Loucy (cell line): ENCODE results near the gene MYADML2.

Experiments
- H2AFZ ChIP-seq: fragments of 200-600 bp; sonication (generic); 2 replicates; pipeline ENCODE4 v1.6.0; 2016; ENCODE audit warnings: antibody characterized with exemption, mild to moderate bottlenecking, low read length, moderate library complexity
- H3F3A ChIP-seq: fragments of 200-600 bp; 2 replicates; pipeline ENCODE4 v1.6.0; 2016; ENCODE audit warnings: antibody characterized with exemption, low read depth, mild to moderate bottlenecking
- H3K27me3 ChIP-seq: fragments of 200-600 bp; sonication (generic); 2 replicates; pipeline ENCODE4 v1.6.1; 2014; ENCODE audit warnings: low read length, mild to moderate bottlenecking; ENCODE audit not compliant: insufficient read depth, poor library complexity, severe bottlenecking
- H3K36me3 ChIP-seq: fragments of 200-600 bp; sonication (generic); 2 replicates; pipeline ENCODE4 v1.6.1; 2016; ENCODE audit warnings: low read length; ENCODE audit not compliant: insufficient read depth
- H3K4me1 ChIP-seq: fragments of 200-600 bp; sonication (generic); 2 replicates; pipeline ENCODE4 v1.5.1; 2014; ENCODE audit warnings: low read length, mild to moderate bottlenecking; ENCODE audit not compliant: insufficient read depth, poor library complexity, severe bottlenecking
- H3K4me2 ChIP-seq: fragments of 200-600 bp; sonication (generic); 2 replicates; pipeline ENCODE4 v1.6.0; 2014; ENCODE audit warnings: antibody characterized with exemption, low read length, low read depth, mild to moderate bottlenecking; ENCODE audit not compliant: poor library complexity, severe bottlenecking
- H3K4me3 ChIP-seq: fragments of 200-600 bp; sonication (generic); 2 replicates; pipeline ENCODE4 v1.5.1; 2014; ENCODE audit warnings: low read length, mild to moderate bottlenecking, mixed read lengths; ENCODE audit not compliant: poor library complexity, severe bottlenecking
- H3K79me2 ChIP-seq: fragments of 200-600 bp; sonication (generic); 2 replicates; pipeline ENCODE4 v1.6.1; 2014; ENCODE audit warnings: low read length; ENCODE audit not compliant: insufficient read depth
- H3K9ac ChIP-seq: fragments of 200-600 bp; sonication (generic); 2 replicates; pipeline ENCODE4 v1.6.0; 2014; ENCODE audit warnings: mild to moderate bottlenecking, low read depth, low read length, moderate library complexity; ENCODE audit not compliant: poor library complexity, severe bottlenecking
- H3K9me2 ChIP-seq: fragments of 200-600 bp; sonication (generic); replicated peaks from 2 replicates; pipeline ENCODE4 v1.6.1; 2016; ENCODE audit warnings: low read depth, low read length, mixed read lengths
- H3K9me3 ChIP-seq: fragments of 200-600 bp; sonication (generic); 2 replicates; pipeline ENCODE4 v1.6.1; 2014; ENCODE audit warnings: mild to moderate bottlenecking, antibody characterized with exemption, low read length, low read depth; ENCODE audit not compliant: insufficient read depth
- H4K20me1 ChIP-seq: fragments of 200-600 bp; sonication (generic); 2 replicates; pipeline ENCODE4 v1.6.0; 2014; ENCODE audit warnings: antibody characterized with exemption, low read length, mild to moderate bottlenecking; ENCODE audit not compliant: insufficient read depth, poor library complexity, severe bottlenecking
- CTCF ChIP-seq: fragments of 200-600 bp; sonication (generic); conservative IDR thresholded peaks from 2 replicates; pipeline ENCODE4 v1.5.1; 2014; ENCODE audit warnings: mild to moderate bottlenecking, antibody characterized with exemption, low read length
- EZH2phosphoT487 ChIP-seq: fragments of 200-600 bp; IDR thresholded peaks from 2 replicates; pipeline ENCODE4 v1.6.1; 2018; ENCODE audit warnings: antibody characterized with exemption, mild to moderate bottlenecking, moderate library complexity, borderline replicate concordance

Gene MYADML2

GRCh38 chr17:81944858-81945257 is 2.2 kb downstream of the MYADML2 start:
- H3K9me2 ChIP-seq = no peaks in the 10 kb centered on the region
- no peak for TF ChIP-seq EZH2phosphoT487
- TF ChIP-seq CTCF = no peak
- H3K9me3 ChIP-seq = no peaks in the 10 kb centered on the region
- no peaks in the 10 kb centered on the region for H3F3A ChIP-seq
- no peak overlapping the region for H3K4me3 ChIP-seq
- no peak overlapping the region for H3K9ac ChIP-seq
- no peak overlapping the region for H3K4me2 ChIP-seq
- H4K20me1 ChIP-seq = no peaks in the 10 kb centered on the region
- H3K4me1 ChIP-seq = no peaks in the 10 kb centered on the region
- no peaks in the 10 kb centered on the region for H3K36me3 ChIP-seq
- H3K79me2 ChIP-seq = no peaks in the 10 kb centered on the region
- no peak overlapping the region for H2AFZ ChIP-seq
- H3K27me3 ChIP-seq = no peaks in the 10 kb centered on the region

GRCh38 chr17:81942167-81942553 is 4.9 kb downstream of the MYADML2 start:
- H3K9ac ChIP-seq = no peak overlapping the region
- no peaks in the 10 kb centered on the region for H3K36me3 ChIP-seq
- H3K4me2 ChIP-seq = no peak overlapping the region
- no peak overlapping the region for H3K4me3 ChIP-seq
- TF ChIP-seq EZH2phosphoT487 = no peak
- TF ChIP-seq CTCF = no peak
- H3K4me1 ChIP-seq = peaks cover 10% of the 10 kb centered on the region
- H3K27me3 ChIP-seq = no peaks in the 10 kb centered on the region
- H3K9me2 ChIP-seq = no peaks in the 10 kb centered on the region
- H4K20me1 ChIP-seq = no peaks in the 10 kb centered on the region
- H3F3A ChIP-seq = no peaks in the 10 kb centered on the region
- no peaks in the 10 kb centered on the region for H3K79me2 ChIP-seq
- no peak overlapping the region for H2AFZ ChIP-seq
- H3K9me3 ChIP-seq = no peaks in the 10 kb centered on the region

GRCh38 chr17:81941484-81942166 is 5.4 kb downstream of the MYADML2 start:
- Histone ChIP-seq H3K27me3 (no peaks in the 10 kb centered on the region), H3K4me3 (no peak overlapping the region), H3K79me2 (peaks cover 3% of the 10 kb centered on the region; the same call in 1 of the 2 replicates), H3K9me3 (no peaks in the 10 kb centered on the region), H3K4me1 (peaks cover 10% of the 10 kb centered on the region), H3K9me2 (no peaks in the 10 kb centered on the region), H3F3A (no peaks in the 10 kb centered on the region), H3K4me2 (no peak overlapping the region), H3K36me3 (no peaks in the 10 kb centered on the region), H3K9ac (no peak overlapping the region), H4K20me1 (no peaks in the 10 kb centered on the region), H2AFZ (no peak overlapping the region)
- TF ChIP-seq EZH2phosphoT487 = no peak
- no peak for TF ChIP-seq CTCF
